Ovary (tissue), 9 donors: Measurements from ENCODE around the gene FAM171A2. TPM values are rescaled to one million over a fixed set of nuclear protein-coding genes. Genes with fewer than 3 reads are reported as not detected.

Experiments used
- DNase-seq, 5 donors: peaks; one replicate each; pipeline ENCODE4 v3.0.0-alpha.2; 2019 to 2020
- H3K27ac ChIP-seq, 2 donors: fragments of 200-600 bp; one replicate each; pipeline versions ENCODE4 v1.5.1 to v1.8.0; 2019 to 2022
- H3K27me3 ChIP-seq: fragments of 200-600 bp; one replicate; pipeline ENCODE4 v1.8.0; 2022
- H3K36me3 ChIP-seq: fragments of 200-600 bp; sonication (generic); one replicate; pipeline ENCODE4 v1.5.1; 2019
- H3K4me1 ChIP-seq: one replicate; pipeline ENCODE4 v1.8.1; 2013; ENCODE audit warnings: mild to moderate bottlenecking, moderate library complexity; ENCODE audit not compliant: insufficient read depth
- H3K4me3 ChIP-seq: fragments of 200-600 bp; sonication (generic); one replicate; pipeline ENCODE4 v1.5.1; 2017
- H3K9me3 ChIP-seq, 2 donors: fragments of 200-600 bp in 1 of 2; sonication (generic) in 1 of 2; one replicate each; pipeline versions ENCODE4 v1.5.1 to v1.8.1; 2013 to 2019; ENCODE audit warnings: mild to moderate bottlenecking in 1 of 2, moderate library complexity in 1 of 2
- CTCF ChIP-seq, 3 donors: fragments of 450-650 bp in 2 of 3; fragments of 200-600 bp in 1 of 3; IDR thresholded peaks; one replicate each; pipeline versions ENCODE4 v1.5.1 to v1.8.0; 2016 to 2022; ENCODE audit warnings: antibody characterized with exemption in 3 of 3, mild to moderate bottlenecking in 1 of 3
- EP300 ChIP-seq: sonication (generic); formaldehyde crosslinking; IDR thresholded peaks from one replicate; pipeline ENCODE4 v1.6.1; 2017; ENCODE audit warnings: antibody characterized with exemption
- POLR2A ChIP-seq: fragments of 450-650 bp; IDR thresholded peaks from one replicate; pipeline ENCODE4 v1.6.1; 2017; ENCODE audit warnings: antibody characterized with exemption, mild to moderate bottlenecking, moderate library complexity
- WGBS, 3 donors: extraction: QIAGEN DNeasy Blood & Tissue Kit in 1 of 3; methylation state at CpG; one replicate each; pipeline versions ENCODE4 v1.1.5 to v1.1.7; 2013 to 2017; 5-methylcytosine and 5-hydroxymethylcytosine counted together
- intact Hi-C, 4 donors: fragments of 100-400 bp; cut with DNase I; formaldehyde crosslinking; loops; one replicate each; pipeline versions ENCODE4 v1.11.0 to v1.15.1; 2022 to 2023
- polyA plus RNA-seq, 2 donors: library from polyadenylated mRNA; stranded (reverse); fragments of 200-250 nt in 1 of 2; fragments of 350-450 nt in 1 of 2; fragmentation: Illumina TruSeq in 1 of 2; extraction: RNeasy Lipid Tissue Mini Kit (QIAGEN cat#74804) in 1 of 2; gene quantifications; one replicate each; pipeline ENCODE4 v1.2.3, GENCODE V29; 2013 to 2014
- total RNA-seq, 7 donors: library from RNA; depleted of rRNA in 2 of 7; stranded (reverse); fragments of >200 nt in 2 of 7; fragmentation: NEBNext Ultra II Directional in 3 of 7; extraction: Animal tissue kit (Norgen Biotek cat#: 25700) in 3 of 7; gene quantifications; one replicate each; pipeline versions ENCODE4 v1.1.0 to v1.2.4, GENCODE V29; 2016 to 2023
- donor health status: DM: no; HTN: no; CAD: no; lungs with moderate emphysema.
- donor health status: DM: no; HTN: no; CAD: no.
- donor health status: Bipolar disorder and iron deficiency.
- donor health status: DM: yes; HTN: yes; CAD: no.
- donor health status: DM: no; HTN: no; CAD: no.
- donor health status: DM: yes; HTN: yes; CAD: no.

FAM171A2 gene
- total and polyA plus RNA-seq, 9 donors: 0.17 to 23.7 (median 10.6) TPM

GRCh38 chr17:44381810-44382305 is 18.2 kb upstream of the FAM171A2 start:
- no peak for TF ChIP-seq POLR2A
- no peak for TF ChIP-seq CTCF (IDR thresholded peaks at IDR 0.05)
- TF ChIP-seq EP300: no peak
- Histone ChIP-seq H3K4me3 (no peak overlapping the region), H3K27me3 (no peaks in the 10 kb centered on the region), H3K4me1 (peaks cover 2% of the 10 kb centered on the region), H3K36me3 (no peaks in the 10 kb centered on the region), H3K9me3 (no peaks in the 10 kb centered on the region), H3K27ac (no peak overlapping the region)
- intact Hi-C loops: no loop called here
- 79 to 82% (median 81%) methylated on average over 4 of the region's 4 CpGs for WGBS, 3 donors
- peak in 1 of 5 donors; percentile 11 for DNase-seq

GRCh38 chr17:44380767-44381166 is 17.1 kb upstream of the FAM171A2 start:
- no peaks in the 10 kb centered on the region for H3K27me3 ChIP-seq
- H3K4me3 ChIP-seq: no peak overlapping the region
- no peak overlapping the region for H3K27ac ChIP-seq
- intact Hi-C loops: no loop called here
- no peaks in the 10 kb centered on the region for H3K9me3 ChIP-seq
- no peak for DNase-seq
- TF ChIP-seq CTCF (IDR thresholded peaks at IDR 0.05) (no peak), POLR2A (no peak)
- WGBS, 3 donors: 69 to 86% (median 73%) methylated on average over 9 of the region's 9 CpGs
- no peaks in the 10 kb centered on the region for H3K36me3 ChIP-seq
- H3K4me1 ChIP-seq: peaks cover 2% of the 10 kb centered on the region

- Histone ChIP-seq H3K9me3 (no peaks in the 10 kb centered on the region), H3K36me3 (no peaks in the 10 kb centered on the region), H3K4me1 (no peaks in the 10 kb centered on the region), H3K4me3 (no peak overlapping the region), H3K27ac (no peak overlapping the region), H3K27me3 (no peaks in the 10 kb centered on the region)
- intact Hi-C loops: no loop called here
- WGBS, 3 donors: 86 to 94% (median 89%) methylated on average over 5 to 10 of the region's 10 CpGs
- no peak for DNase-seq
- TF ChIP-seq POLR2A: no peak
- TF ChIP-seq CTCF (IDR thresholded peaks at IDR 0.05): no peak
- no peak for TF ChIP-seq EP300
These were observed 16.2 kb upstream of the FAM171A2 start for GRCh38 chr17:44379887-44380286.

- Histone ChIP-seq H3K27me3 (no peaks in the 10 kb centered on the region), H3K4me3 (no peak overlapping the region), H3K36me3 (no peaks in the 10 kb centered on the region), H3K27ac (no peak overlapping the region), H3K4me1 (no peaks in the 10 kb centered on the region), H3K9me3 (no peaks in the 10 kb centered on the region)
- intact Hi-C loops: no loop called here
- DNase-seq: no peak
- TF ChIP-seq EP300 (no peak), CTCF (IDR thresholded peaks at IDR 0.05) (no peak), POLR2A (no peak)
- 85 to 87% (median 86%) methylated on average over 14 of the region's 14 CpGs for WGBS, 3 donors
These were observed 14.6 kb upstream of the FAM171A2 start for GRCh38 chr17:44378171-44378705.
